ENCODE data around the gene FAAH.

FAAH gene

GRCh38 chr1:46399307-46399706 lies 5.2 kb downstream of the FAAH start:
- ChIA-PET POLR2A (ENCODE audit: low non-redundant PET) (no interaction called here), CTCF (no interaction called here)
- no peak overlapping the region for H3K27ac ChIP-seq
- TF ChIP-seq CTCF (conservative IDR thresholded peaks at IDR 0.05; ENCODE audit: low read depth), result no peak
- no peak for DNase-seq (ENCODE audit: low spot score)

GRCh38 chr1:46400421-46400820 lies 6.3 kb downstream of the FAAH start:
- no peak overlapping the region for H3K27ac ChIP-seq
- DNase-seq (ENCODE audit: low spot score), result no peak
- CTCF ChIA-PET, result no interaction called here
- POLR2A ChIA-PET (ENCODE audit: low non-redundant PET), result no interaction called here
- no peak for TF ChIP-seq CTCF (conservative IDR thresholded peaks at IDR 0.05; ENCODE audit: low read depth)

GRCh38 chr1:46401154-46401913 lies 7.2 kb downstream of the FAAH start:
- no peak for TF ChIP-seq CTCF (conservative IDR thresholded peaks at IDR 0.05; ENCODE audit: low read depth)
- ChIA-PET CTCF (interaction anchor here (0.6 kb wide), 1 partner anchor 15 kb away, joined by 6 read pairs; no protein-coding TSS in a partner anchor), POLR2A (ENCODE audit: low non-redundant PET) (no interaction called here)
- peak overlapping the region; percentile 72 for H3K27ac ChIP-seq
- no peak for DNase-seq (ENCODE audit: low spot score)

GRCh38 chr1:46401964-46402626 lies 8.0 kb downstream of the FAAH start:
- CTCF ChIA-PET, result interaction anchor here (0.5 kb wide), 1 partner anchor 38 kb away, joined by 5 read pairs; no protein-coding TSS in a partner anchor
- peak overlapping the region; percentile 72 for H3K27ac ChIP-seq
- POLR2A ChIA-PET (ENCODE audit: low non-redundant PET), result no interaction called here
- DNase-seq (ENCODE audit: low spot score), result peak; percentile 85
- no peak for TF ChIP-seq CTCF (conservative IDR thresholded peaks at IDR 0.05; ENCODE audit: low read depth)

- H3K27ac ChIP-seq, result no peak overlapping the region
- ChIA-PET POLR2A (ENCODE audit: low non-redundant PET) (no interaction called here), CTCF (no interaction called here)
- DNase-seq (ENCODE audit: low spot score), result no peak
- TF ChIP-seq CTCF (conservative IDR thresholded peaks at IDR 0.05; ENCODE audit: low read depth), result no peak
These were observed 9.8 kb downstream of the FAAH start for GRCh38 chr1:46403916-46404315.

GRCh38 chr1:46404482-46405196 lies 10.5 kb downstream of the FAAH start:
- no peak for DNase-seq (ENCODE audit: low spot score)
- ChIA-PET CTCF (interaction anchor here (0.6 to 1.0 kb wide), 2 partner anchors 12 to 42 kb away, joined by 3 read pairs; no protein-coding TSS in a partner anchor), POLR2A (ENCODE audit: low non-redundant PET) (no interaction called here)

More at GRCh38 chr1:46404482-46405196, 10.5 kb downstream of the FAAH start:
- no peak overlapping the region for H3K27ac ChIP-seq
- no peak for TF ChIP-seq CTCF (conservative IDR thresholded peaks at IDR 0.05; ENCODE audit: low read depth)

Measured in RWPE1 (cell line).